GM23248 (cell line): ENCODE measurements around the gene CEP350. TPM values are rescaled to one million over a fixed set of nuclear protein-coding genes. Genes with fewer than 3 reads are reported as not detected.

ENCODE experiments used
- DNase-seq: peaks from one replicate; pipeline ENCODE4 v3.0.0-alpha.2; 2015
- H2AFZ ChIP-seq: fragments of 200-600 bp; sonication (generic); 2 replicates; pipeline ENCODE4 v1.6.1; 2016; ENCODE audit warnings: antibody characterized with exemption
- H3F3A ChIP-seq: fragments of 200-600 bp; sonication (generic); 2 replicates; pipeline ENCODE4 v1.6.1; 2016; ENCODE audit warnings: mild to moderate bottlenecking, antibody characterized with exemption, mixed run types; ENCODE audit not compliant: insufficient read depth
- H3K27ac ChIP-seq: fragments of 200-600 bp; sonication (generic); 2 replicates; pipeline ENCODE4 v1.5.1; 2016; ENCODE audit warnings: mild to moderate bottlenecking
- H3K27me3 ChIP-seq: fragments of 200-600 bp; sonication (generic); replicated peaks from 2 replicates; pipeline ENCODE4 v1.6.1; 2016; ENCODE audit warnings: mild to moderate bottlenecking; ENCODE audit not compliant: insufficient read depth
- H3K36me3 ChIP-seq: fragments of 200-600 bp; sonication (generic); 2 replicates; pipeline ENCODE4 v1.6.1; 2016; ENCODE audit warnings: low read depth, mild to moderate bottlenecking
- H3K4me1 ChIP-seq: fragments of 200-600 bp; sonication (generic); 2 replicates; pipeline ENCODE4 v1.6.1; 2016; ENCODE audit warnings: mild to moderate bottlenecking; ENCODE audit not compliant: insufficient read depth
- H3K4me2 ChIP-seq: fragments of 200-600 bp; sonication (generic); one replicate; pipeline ENCODE4 v1.6.1; 2016; ENCODE audit warnings: mild to moderate bottlenecking; ENCODE audit not compliant: unreplicated experiment
- H3K4me3 ChIP-seq: fragments of 200-600 bp; sonication (generic); 2 replicates; pipeline ENCODE4 v1.5.1; 2016; ENCODE audit warnings: mild to moderate bottlenecking
- H3K79me2 ChIP-seq: fragments of 200-600 bp; sonication (generic); 2 replicates; pipeline ENCODE4 v1.6.1; 2016; ENCODE audit warnings: mild to moderate bottlenecking; ENCODE audit not compliant: insufficient read depth
- H3K9ac ChIP-seq: fragments of 200-600 bp; sonication (generic); 2 replicates; pipeline ENCODE4 v1.6.1; 2016; ENCODE audit warnings: mild to moderate bottlenecking
- H3K9me2 ChIP-seq: fragments of 200-600 bp; sonication (generic); 2 replicates; pipeline ENCODE4 v1.6.1; 2016; ENCODE audit warnings: mixed run types, mild to moderate bottlenecking, moderate library complexity; ENCODE audit not compliant: insufficient read depth
- H3K9me3 ChIP-seq: fragments of 200-600 bp; sonication (generic); one replicate; pipeline ENCODE4 v1.6.1; 2017; ENCODE audit warnings: low read depth
- H4K20me1 ChIP-seq: fragments of 200-600 bp; sonication (generic); 2 replicates; pipeline ENCODE4 v1.6.0; 2016; ENCODE audit not compliant: insufficient read depth
- EZH2 ChIP-seq: fragments of 200-600 bp; sonication (generic); IDR thresholded peaks from 2 replicates; pipeline ENCODE4 v1.6.1; 2018; ENCODE audit warnings: antibody characterized with exemption, mild to moderate bottlenecking; ENCODE audit not compliant: insufficient read depth, poor library complexity, severe bottlenecking
- EZH2phosphoT487 ChIP-seq: fragments of 200-600 bp; sonication (generic); IDR thresholded peaks from 2 replicates; pipeline ENCODE4 v1.6.1; 2018; ENCODE audit warnings: antibody characterized with exemption, moderate library complexity, mild to moderate bottlenecking, low read depth; ENCODE audit not compliant: insufficient read depth
- WGBS, 2 experiments: methylation state at CpG; one replicate each; pipeline ENCODE4 v1.1.6; 2015 to 2017; ENCODE audit warnings: low lambda C conversion rate in 2 of 2, low coverage in 1 of 2; ENCODE audit errors: missing lambda C conversion rate in 2 of 2; 5-methylcytosine and 5-hydroxymethylcytosine counted together
- in situ Hi-C: fragments of 300-500 bp; cut with MboI; formaldehyde crosslinking; loops from 2 replicates; pipeline ENCODE4 v1.15.0; 2020
- polyA plus RNA-seq: library from polyadenylated mRNA; unstranded; fragments of >200 nt; fragmentation: Nextera tagmentation; extraction: Ambion mirVana; gene quantifications from 2 replicates; pipeline ENCODE4 v1.2.1, GENCODE V29; 2016
- total RNA-seq: library from RNA; depleted of rRNA; stranded (reverse); fragments of >200 nt; shearing (Covaris generic); gene quantifications from 2 replicates; pipeline ENCODE4 v1.2.3, GENCODE V29; 2014

CEP350 gene
- total and polyA plus RNA-seq, 2 experiments from 2014 or later: 14.9 to 81.3 TPM

- in situ Hi-C loops: no loop called here
- Histone ChIP-seq H3K9me2 (no peaks in the 10 kb centered on the region), H4K20me1 (0 out of 2 replicates have a peak, but pooled peaks cover 3% of the 10 kb centered on the region), H2AFZ (no peak overlapping the region), H3K9ac (no peak overlapping the region), H3K9me3 (no peaks in the 10 kb centered on the region), H3K79me2 (peaks cover 100% of the 10 kb centered on the region), H3K4me2 (no peak overlapping the region), H3F3A (no peaks in the 10 kb centered on the region), H3K27ac (no peak overlapping the region), H3K4me3 (no peak overlapping the region), H3K27me3 (no peaks in the 10 kb centered on the region), H3K4me1 (0 out of 2 replicates have a peak, but pooled peaks cover 14% of the 10 kb centered on the region), H3K36me3 (no peaks in the 10 kb centered on the region)
- TF ChIP-seq EZH2phosphoT487 (no peak), EZH2 (no peak)
- whole genome bisulfite sequencing, 2 experiments: 88 to 91% methylated on average over 5 of the region's 5 CpGs
- DNase-seq: no peak
These were observed 17.2 kb downstream of the CEP350 start for GRCh38 chr1:179971563-179972496.

GRCh38 chr1:179973198-179974110 lies 18.8 kb downstream of the CEP350 start:
- no peak overlapping the region for H3K4me2 ChIP-seq
- H3K4me3 ChIP-seq: no peak overlapping the region
- TF ChIP-seq EZH2phosphoT487 (no peak), EZH2 (no peak)
- no peaks in the 10 kb centered on the region for H3K27me3 ChIP-seq
- DNase-seq: no peak
- 0 out of 2 replicates have a peak, but pooled peaks cover 14% of the 10 kb centered on the region for H3K4me1 ChIP-seq
- no peak overlapping the region for H3K27ac ChIP-seq
- no peaks in the 10 kb centered on the region for H3F3A ChIP-seq
- H3K9me3 ChIP-seq: no peaks in the 10 kb centered on the region
- H3K9ac ChIP-seq: no peak overlapping the region
- 89% methylated on average over 6 of the region's 6 CpGs for WGBS, 2 experiments
- H4K20me1 ChIP-seq: 0 out of 2 replicates have a peak, but pooled peaks cover 3% of the 10 kb centered on the region
- H3K79me2 ChIP-seq: peaks cover 99% of the 10 kb centered on the region
- no peaks in the 10 kb centered on the region for H3K36me3 ChIP-seq
- no peaks in the 10 kb centered on the region for H3K9me2 ChIP-seq
- no peak overlapping the region for H2AFZ ChIP-seq
- in situ Hi-C loops: no loop called here

- Histone ChIP-seq H4K20me1 (no peaks in the 10 kb centered on the region), H3K4me1 (no peaks in the 10 kb centered on the region), H3K9ac (no peak overlapping the region), H3K4me2 (no peak overlapping the region), H3K9me2 (no peaks in the 10 kb centered on the region), H3K79me2 (peaks cover 99% of the 10 kb centered on the region), H2AFZ (no peak overlapping the region), H3K36me3 (no peaks in the 10 kb centered on the region), H3K27ac (no peak overlapping the region), H3K9me3 (no peaks in the 10 kb centered on the region), H3K27me3 (no peaks in the 10 kb centered on the region), H3K4me3 (no peak overlapping the region), H3F3A (no peaks in the 10 kb centered on the region)
- no peak for DNase-seq
- in situ Hi-C loops: no loop called here
- no peak for TF ChIP-seq EZH2
- TF ChIP-seq EZH2phosphoT487: no peak
- 87 to 88% methylated on average over 4 of the region's 4 CpGs for WGBS, 2 experiments
These were observed 22.5 kb downstream of the CEP350 start for GRCh38 chr1:179976970-179977651.
